A549 (cell line): ENCODE data around the gene TRAM2.

Source experiments
- CTCF ChIP-seq: fragments of >200 bp; sonication (Bioruptor Twin); formaldehyde crosslinking; IDR thresholded peaks from 3 replicates; pipeline ENCODE4 v1.5.1; 2016
- EHF ChIP-seq: fragments of 250-450 bp; sonication (Bioruptor Pico); IDR thresholded peaks from 2 replicates; pipeline ENCODE4 v1.5.0; 2020; ENCODE audit warnings: mild to moderate bottlenecking
- MAFK ChIP-seq: fragments of 450-650 bp; IDR thresholded peaks from 2 replicates; pipeline ENCODE4 v1.6.1; 2014; ENCODE audit not compliant: partially characterized antibody
- MAX ChIP-seq: IDR thresholded peaks from 2 replicates; pipeline ENCODE4 v1.6.1; 2012
- MAZ ChIP-seq: fragments of 150-350 bp; IDR thresholded peaks from 2 replicates; pipeline ENCODE4 v1.6.1; 2014; ENCODE audit warnings: antibody characterized with exemption, low read depth, low read length, borderline replicate concordance
- POLR2A ChIP-seq: IDR thresholded peaks from 2 replicates; pipeline ENCODE4 v1.6.1; 2012; ENCODE audit warnings: mild to moderate bottlenecking, low read length
- RAD21 ChIP-seq, 2 experiments: fragments of >200 bp in 1 of 2; sonication (Bioruptor Twin) in 1 of 2; formaldehyde crosslinking in 1 of 2; IDR thresholded peaks in 1 of 2; conservative IDR thresholded peaks in 1 of 2; 2 replicates in 1 of 2; 3 replicates in 1 of 2; pipeline ENCODE4 v1.6.1; 2012 to 2018; ENCODE audit warnings: inconsistent platforms in 1 of 2
- RNF2 ChIP-seq: fragments of 200-600 bp; sonication (generic); IDR thresholded peaks from 2 replicates; pipeline ENCODE4 v1.6.1; 2016; ENCODE audit warnings: low read depth, mild to moderate bottlenecking, antibody characterized with exemption, moderate library complexity, borderline replicate concordance
- SMC3 ChIP-seq: fragments of >200 bp; sonication (Bioruptor Twin); formaldehyde crosslinking; IDR thresholded peaks from 3 replicates; pipeline ENCODE4 v1.6.1; 2018; ENCODE audit warnings: inconsistent platforms

DNA sequence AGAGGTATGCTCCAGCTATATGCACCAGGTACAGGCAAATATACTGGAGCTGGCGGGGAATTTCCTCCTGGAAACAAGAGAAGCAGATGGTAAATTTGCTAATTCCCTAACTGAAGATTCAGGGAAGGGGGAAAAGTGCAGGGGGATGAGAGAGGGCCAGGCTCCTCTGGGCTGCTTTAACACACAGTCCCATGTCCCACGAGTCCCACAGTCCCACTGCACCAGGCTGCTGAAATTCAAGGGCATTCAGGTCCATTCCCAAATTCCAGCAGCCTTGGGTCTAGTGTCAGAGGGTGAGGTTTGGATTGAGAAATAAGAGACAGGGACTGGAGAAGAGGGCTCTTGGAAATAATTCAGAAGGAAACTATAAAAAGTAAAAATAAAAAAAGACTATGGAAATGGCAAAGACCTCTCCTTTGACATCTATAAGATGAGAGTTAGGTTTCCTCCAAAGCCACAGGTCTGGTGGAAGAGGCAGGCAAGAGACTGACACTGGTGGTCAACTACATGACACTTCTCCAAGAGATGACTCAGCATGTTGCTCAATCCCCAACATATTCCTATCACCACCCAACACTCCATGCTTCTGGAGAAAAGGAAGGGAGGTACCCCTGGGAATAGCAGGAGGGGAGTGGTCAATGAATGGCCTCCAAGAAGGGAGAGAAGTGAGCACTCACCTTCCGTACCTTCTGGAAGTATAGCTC, 69.2 kb downstream of the TRAM2 start:
- TF ChIP-seq RNF2 (no peak), MAX (no peak), POLR2A (no peak), CTCF (no peak), EHF (CRISPR knock-in tag) (no peak), MAZ (no peak), MAFK (peak; percentile 86), SMC3 (no peak), RAD21 (conservative IDR thresholded peaks at IDR 0.05 in 1 of 2, IDR thresholded peaks at IDR 0.05 in 1 of 2) (no peak)
